Stimulated activated CD8-positive, alpha-beta memory T cell treated with anti-CD3 and anti-CD28 coated beads, Interleukin-12 subunit alpha, Interleukin-12 subunit beta, amount 100 ng/mL, for 1 hour (primary cell): ENCODE measurements around the gene KRTAP10-7.
"Not testable (repeated sequence)": the region's sequence is repeated elsewhere in the genome, so short reads cannot be mapped to it uniquely, and the experiment has no call there.

Source experiments
- DNase-seq: peaks from one replicate; pipeline ENCODE4 v3.0.0-alpha.2; 2020; ENCODE audit warnings: low read depth

Gene KRTAP10-7

GRCh38 chr21:44571844-44572782 lies 28.3 kb upstream of the KRTAP10-7 start:
- DNase-seq = no peak

DNA sequence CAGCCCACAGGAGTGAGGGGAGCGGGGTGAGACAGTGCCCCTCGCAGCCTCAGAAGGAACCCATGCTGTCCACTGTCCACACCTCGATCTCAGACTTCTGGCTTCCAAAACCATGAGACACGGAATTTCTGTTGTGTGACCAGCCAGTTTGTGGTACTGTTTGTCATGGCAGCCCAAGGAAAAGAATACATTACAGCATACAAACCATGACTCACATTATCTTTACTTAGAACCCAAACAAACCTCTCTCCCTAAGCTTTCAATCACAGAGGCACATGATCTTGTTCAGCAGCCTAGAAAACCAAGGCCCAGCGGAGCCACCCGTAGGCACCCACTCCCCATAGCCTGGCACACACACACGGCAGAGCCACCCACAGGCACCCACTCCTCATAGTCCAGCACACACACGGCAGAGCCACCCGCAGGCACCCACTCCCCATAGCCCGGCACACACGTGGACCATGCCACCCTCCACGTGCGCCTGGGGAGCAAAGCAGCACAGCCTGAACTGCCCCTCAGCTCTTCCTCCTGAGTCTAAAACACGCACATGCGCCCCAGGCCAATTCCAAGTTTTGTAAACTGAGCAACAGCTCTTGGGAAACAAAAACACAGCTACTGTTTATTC lies 27.3 kb upstream of the KRTAP10-7 start:
- DNase-seq = no peak

GRCh38 chr21:44573630-44574456 lies 26.6 kb upstream of the KRTAP10-7 start, which contains the start of gene KRTAP10-4:
KRTAP10-4 (plus strand) TSS chr21:44573729; CDS start chr21:44573759, 30 bp downstream.
- DNase-seq = not testable (repeated sequence)

DNA sequence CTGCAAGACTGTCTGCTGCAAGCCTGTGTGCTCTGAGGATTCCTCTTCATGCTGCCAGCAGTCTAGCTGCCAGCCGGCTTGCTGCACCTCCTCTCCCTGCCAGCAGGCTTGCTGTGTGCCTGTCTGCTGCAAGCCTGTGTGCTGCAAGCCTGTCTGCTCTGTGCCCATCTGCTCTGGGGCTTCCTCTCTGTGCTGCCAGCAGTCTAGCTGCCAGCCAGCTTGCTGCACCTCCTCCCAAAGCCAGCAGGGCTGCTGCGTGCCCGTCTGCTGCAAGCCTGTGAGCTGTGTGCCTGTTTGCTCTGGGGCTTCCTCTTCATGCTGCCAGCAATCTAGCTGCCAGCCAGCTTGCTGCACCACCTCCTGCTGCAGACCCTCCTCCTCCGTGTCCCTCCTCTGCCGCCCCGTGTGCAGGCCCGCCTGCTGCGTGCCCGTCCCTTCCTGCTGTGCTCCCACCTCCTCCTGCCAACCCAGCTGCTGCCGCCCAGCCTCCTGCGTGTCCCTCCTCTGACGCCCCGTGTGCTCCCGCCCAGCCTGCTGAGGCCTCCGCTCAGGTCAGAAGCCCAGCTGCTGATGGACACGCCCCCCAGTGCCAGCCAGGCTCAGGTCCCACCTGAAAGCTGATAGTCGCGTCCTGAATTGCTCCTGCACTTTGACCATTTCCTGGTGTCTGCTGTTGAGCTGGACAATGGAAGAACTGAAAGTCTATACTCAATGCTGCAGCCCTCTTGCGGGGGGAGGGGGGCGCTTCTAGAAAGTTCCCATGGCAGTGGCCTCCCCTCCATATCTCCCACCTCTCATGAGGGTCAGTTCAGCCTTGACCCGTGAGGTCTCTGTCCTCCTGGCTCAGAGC lies 25.7 kb upstream of the KRTAP10-7 start:
- DNase-seq = no peak

- no peak for DNase-seq
Measured at GRCh38 chr21:44575307-44576024, 24.9 kb upstream of the KRTAP10-7 start.

DNA sequence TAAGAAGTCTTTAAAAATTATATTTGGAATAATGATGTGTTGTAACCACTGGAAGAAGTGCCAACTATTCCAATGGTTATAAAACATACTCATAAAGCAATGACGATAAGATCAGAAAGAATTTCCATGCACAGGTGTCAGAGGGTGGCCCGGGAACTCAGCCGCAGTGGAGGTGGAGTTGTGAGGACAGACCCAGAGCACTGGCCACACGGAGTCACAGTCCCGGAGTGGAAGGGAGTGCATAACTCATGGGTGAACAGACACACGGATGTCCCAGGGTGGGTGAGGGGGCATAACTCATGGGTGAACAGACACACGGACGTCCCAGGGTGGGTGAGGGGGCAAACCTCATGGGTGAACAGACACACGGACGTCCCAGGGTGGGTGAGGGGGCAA lies 24.4 kb upstream of the KRTAP10-7 start:
- DNase-seq = no peak

DNA sequence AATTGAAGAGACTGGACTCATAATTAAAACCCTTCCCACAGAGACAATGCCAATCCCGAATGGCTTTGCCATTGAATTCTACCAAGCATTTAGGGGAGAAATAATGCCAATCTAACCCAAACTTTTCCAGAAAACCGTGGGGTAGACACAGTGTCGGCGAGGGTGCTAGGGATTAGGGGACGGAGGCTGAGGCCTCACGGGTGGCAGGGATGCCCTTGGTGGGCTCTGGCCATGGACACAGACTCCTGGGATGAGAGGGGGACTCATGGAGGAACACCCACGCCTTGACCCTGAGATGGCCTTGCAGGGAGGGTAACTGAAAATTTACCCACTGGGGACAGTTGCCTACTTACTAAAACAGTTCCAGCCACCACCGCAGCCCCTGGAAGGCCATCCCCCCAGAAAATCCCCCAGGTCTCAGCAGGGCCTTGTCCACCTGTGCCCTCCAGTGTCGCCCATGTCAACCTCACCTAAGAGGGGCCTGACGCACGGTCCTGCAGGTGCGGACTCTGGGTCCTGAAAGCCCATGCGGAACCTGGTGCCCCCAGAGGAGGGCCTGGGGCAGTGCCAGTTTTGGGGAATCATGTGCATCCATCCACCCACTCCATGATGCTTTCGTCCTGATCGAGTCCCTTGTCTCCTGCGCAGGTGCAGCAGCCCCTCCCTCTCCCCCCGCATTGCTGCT lies 21.9 kb upstream of the KRTAP10-7 start:
- no peak for DNase-seq

DNA sequence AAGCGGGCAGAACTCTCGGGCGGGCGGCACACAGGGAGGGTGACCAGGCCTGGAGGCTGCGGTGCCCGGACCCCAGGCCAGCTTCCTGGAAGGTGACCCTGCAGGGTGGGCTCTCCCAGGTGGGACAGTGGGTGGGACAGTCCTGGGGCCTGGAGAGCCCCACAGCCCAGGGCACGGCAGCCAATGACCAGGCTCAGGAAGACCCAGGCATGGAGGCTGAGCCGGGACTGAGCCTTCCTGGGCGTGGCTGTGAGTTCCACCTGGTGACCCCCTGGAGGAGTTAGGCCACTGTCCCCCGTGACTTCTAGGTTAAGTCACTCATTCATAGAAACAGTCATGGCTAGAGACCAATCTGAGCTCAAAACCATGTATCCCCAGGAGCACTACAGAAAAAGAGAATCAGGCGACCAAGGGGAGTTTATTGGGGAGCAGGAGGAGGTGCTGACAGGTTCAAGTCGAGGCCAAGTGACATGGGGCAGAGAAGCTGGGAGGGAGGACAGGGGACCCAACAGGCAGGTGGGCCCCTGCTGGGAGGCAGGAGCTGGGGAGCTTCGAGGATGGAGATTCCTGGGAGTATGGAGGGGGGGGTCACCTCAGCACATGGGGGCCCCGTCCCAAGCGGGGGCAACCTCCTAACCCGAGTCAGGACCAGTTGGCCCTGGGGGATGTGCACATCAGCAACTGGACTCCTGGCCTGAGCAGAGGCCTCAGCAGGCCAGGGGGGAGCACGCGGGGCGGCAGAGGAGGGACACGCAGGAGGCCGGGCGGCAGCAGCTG lies 21.2 kb upstream of the KRTAP10-7 start:
- no peak for DNase-seq

GRCh38 chr21:44579833-44580144 lies 20.6 kb upstream of the KRTAP10-7 start:
- no peak for DNase-seq

DNA sequence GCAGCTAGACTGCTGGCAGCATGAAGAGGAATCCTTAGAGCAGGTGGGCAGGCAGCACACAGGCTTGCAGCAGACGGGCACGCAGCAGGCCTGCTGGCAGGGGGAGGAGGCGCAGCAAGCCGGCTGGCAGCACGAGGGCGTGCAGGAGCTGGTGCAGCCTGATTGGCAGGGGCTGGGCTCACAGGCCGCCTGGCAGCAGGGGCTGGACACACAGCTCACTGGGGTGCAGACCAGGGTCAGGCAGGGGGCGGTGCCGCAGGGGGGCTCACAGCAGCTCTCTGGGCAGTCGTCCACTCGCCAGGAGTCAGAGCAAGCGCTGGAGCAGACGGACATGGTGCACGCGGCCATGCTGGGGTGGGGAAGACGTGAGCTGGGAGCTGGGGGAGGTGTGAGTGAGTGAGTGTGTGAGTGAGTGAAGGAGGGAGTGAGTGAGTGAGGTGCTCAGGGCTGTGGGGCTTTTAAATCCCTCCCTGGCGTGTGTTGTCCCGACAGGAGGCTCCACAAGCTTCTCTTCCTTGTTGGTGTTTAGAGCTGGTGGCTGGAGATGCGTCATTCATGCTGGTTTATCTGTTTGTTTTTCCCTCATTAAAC lies 20.1 kb upstream of the KRTAP10-7 start, which contains the start of gene KRTAP10-5:
KRTAP10-5 (minus strand) TSS at position 374 of the 591 bp plus-strand sequence; CDS start at position 348, 26 bp downstream.
- DNase-seq = not testable (repeated sequence)

DNA sequence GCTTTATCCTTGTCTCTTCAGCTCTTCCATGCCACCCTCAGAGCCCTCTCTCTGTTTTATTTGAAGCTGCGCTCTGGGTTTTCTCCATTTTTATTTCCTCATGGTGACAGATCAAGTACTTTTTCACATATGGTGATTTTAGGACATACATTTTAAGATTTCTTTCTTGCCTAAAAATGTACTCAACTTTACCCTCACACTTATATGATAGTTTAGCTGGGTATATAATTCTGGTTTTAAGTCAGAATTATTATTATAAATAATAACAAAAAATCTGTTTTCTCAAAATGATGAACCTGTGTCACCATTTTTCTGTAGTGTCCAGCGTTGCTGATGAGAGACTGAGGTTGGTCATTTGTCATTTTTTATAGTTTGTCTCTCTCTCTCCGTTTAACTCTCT lies 19.2 kb upstream of the KRTAP10-7 start:
- no peak for DNase-seq

DNA sequence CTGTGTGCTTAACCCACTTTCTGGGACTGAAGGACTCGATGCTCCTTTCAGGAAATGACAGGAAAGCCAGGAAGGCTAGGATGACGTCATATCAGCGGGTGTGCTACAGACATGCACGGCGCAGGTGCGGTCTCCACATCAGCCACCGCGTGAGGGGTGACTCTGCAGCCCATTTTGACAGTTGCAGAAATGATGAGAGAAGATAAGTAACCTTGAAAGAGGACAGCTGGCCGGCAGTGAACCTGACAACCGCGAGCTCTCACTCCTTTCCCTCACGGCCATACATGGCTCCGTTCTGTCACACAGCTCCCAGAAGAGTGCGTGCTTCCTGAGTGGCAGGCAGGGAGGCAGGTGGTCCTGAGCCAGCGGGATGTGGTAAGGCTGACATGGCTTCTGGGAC lies 18.3 kb upstream of the KRTAP10-7 start:
- DNase-seq = no peak

DNA sequence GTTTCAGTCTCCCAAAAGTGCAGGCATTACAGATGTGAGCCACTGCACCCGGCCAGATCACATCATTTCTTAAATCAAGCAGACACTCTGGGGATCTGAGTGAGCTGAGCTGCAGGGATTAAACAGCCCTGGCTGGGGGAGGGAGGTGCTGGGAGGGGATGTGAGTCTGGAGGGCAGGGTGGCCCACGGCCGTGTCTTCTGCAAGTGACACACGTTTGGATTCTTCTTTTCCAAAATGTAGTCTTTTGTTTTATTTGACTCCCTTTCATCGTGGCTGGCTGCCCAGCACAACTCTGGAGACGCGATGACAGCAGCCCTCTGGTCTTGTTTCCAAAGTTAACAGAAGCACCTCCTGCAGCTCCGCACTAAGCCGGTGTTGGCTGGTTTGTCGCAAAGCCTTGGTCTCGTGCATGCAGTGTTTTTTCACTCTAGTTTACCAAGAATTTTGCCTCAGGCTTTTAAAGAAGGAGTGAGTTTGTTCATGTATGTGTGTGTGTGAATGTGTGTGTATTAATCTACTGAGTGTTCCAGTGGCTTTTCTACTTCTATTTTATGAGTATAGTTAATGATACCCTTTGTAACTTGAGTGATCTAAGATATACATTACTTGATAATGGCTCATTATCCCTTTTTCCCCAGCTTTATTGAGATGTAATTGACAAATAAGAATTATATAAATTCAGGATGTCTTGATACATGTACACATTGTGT lies 17.2 kb upstream of the KRTAP10-7 start:
- no peak for DNase-seq

GRCh38 chr21:44583800-44584147 lies 16.6 kb upstream of the KRTAP10-7 start:
- no peak for DNase-seq

DNA sequence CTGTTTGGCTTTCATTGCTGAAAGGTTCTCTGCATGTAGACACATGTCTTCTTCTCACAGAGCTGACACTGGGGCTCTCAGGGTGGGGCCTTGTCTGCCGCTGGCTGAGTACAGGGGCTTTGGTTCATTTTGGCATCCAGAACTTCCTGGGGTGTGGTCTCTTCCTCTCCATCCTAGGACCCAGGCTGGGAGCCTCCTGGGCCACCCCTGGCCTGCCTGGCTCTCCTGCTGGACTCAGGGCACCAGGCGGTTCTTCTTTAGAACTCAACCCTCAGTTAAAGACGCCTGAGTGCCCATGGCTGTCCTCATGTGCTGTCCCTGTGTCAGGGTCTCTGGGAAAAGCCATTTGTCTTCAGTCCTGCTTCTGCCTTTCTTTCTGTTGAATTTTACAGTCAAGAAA lies 14.5 kb upstream of the KRTAP10-7 start:
- no peak for DNase-seq

DNA sequence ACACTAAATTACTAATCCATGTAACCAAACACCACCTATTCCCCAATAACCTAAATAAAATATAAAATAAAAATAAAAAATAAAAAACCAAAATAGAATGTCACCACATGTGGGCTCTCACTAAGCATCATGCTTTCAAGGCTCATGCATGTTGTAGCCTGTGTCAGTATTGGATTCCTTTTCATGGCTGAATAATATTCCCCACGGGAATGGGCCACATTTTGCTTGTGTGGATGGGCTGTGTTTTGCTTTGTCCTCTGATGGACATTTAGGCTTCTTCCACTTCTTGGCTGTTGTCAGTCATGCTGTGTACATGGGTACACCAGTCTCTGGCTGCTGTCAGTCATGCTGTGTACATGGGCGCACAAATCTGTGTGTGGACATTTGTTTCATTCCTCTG lies 11.3 kb upstream of the KRTAP10-7 start:
- no peak for DNase-seq

GRCh38 chr21:44589586-44590305 lies 10.7 kb upstream of the KRTAP10-7 start:
- DNase-seq = no peak

- DNase-seq = no peak
Measured at GRCh38 chr21:44590311-44590721, 10.1 kb upstream of the KRTAP10-7 start.
